RWPE2 (cell line): ENCODE results near the gene ATIC.

ENCODE experiments used
- ATAC-seq: fragments of 200-7000 bp; cut with Tn5 transposase; 3 replicates; pipeline ENCODE4 v1.9.1; 2021; ENCODE audit warnings: low read depth
- DNase-seq: peaks from one replicate; pipeline ENCODE4 v3.0.0-alpha.2; 2020; ENCODE audit warnings: low spot score
- H3K27ac ChIP-seq: fragments of 450-650 bp; 2 replicates; pipeline ENCODE4 v1.5.1; 2017; ENCODE audit warnings: mild to moderate bottlenecking; ENCODE audit not compliant: poor library complexity, severe bottlenecking
- H3K27me3 ChIP-seq: fragments of 250-450 bp; sonication (Bioruptor Pico); 2 replicates; pipeline ENCODE4 v1.5.1; 2021; ENCODE audit warnings: mild to moderate bottlenecking, moderate library complexity; ENCODE audit not compliant: insufficient read depth, poor library complexity, severe bottlenecking
- H3K36me3 ChIP-seq: fragments of 250-450 bp; sonication (Bioruptor Pico); 2 replicates; pipeline ENCODE4 v1.5.1; 2020; ENCODE audit warnings: low read depth, mild to moderate bottlenecking, moderate library complexity
- H3K4me1 ChIP-seq: fragments of 250-450 bp; sonication (Bioruptor Pico); 2 replicates; pipeline ENCODE4 v1.5.1; 2021; ENCODE audit warnings: mild to moderate bottlenecking, moderate library complexity; ENCODE audit not compliant: insufficient read depth, poor library complexity, severe bottlenecking
- H3K4me3 ChIP-seq: fragments of 250-450 bp; sonication (Bioruptor Pico); 2 replicates; pipeline ENCODE4 v1.5.1; 2021; ENCODE audit warnings: mild to moderate bottlenecking, moderate library complexity; ENCODE audit not compliant: severe bottlenecking
- H3K9me3 ChIP-seq: fragments of 250-450 bp; sonication (Bioruptor Pico); 2 replicates; pipeline ENCODE4 v1.5.1; 2021; ENCODE audit warnings: mild to moderate bottlenecking, moderate library complexity; ENCODE audit not compliant: severe bottlenecking
- CTCF ChIP-seq: fragments of 450-650 bp; IDR thresholded peaks from one replicate; pipeline ENCODE4 v1.5.1; 2017; ENCODE audit warnings: mild to moderate bottlenecking, moderate library complexity; ENCODE audit not compliant: poor library complexity, severe bottlenecking

ATIC gene

DNA sequence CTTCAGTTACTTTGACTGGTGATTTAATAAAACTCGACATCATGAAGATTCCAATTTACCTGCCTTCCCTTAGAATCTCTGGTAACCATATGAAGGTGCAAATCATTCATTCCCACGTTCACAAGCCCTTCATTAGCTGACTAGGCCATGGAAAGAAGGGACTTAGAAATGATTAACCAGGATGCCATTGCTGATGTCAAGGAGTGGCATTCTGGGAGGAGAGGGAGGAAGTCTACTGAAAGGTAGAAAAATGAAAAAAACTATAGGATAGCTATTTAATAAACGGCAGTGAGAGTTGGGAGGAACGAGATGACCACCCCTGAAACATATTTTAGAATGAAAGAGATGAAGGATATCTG lies 1.4 kb downstream of the ATIC start:
- no peaks in the 10 kb centered on the region for H3K27me3 ChIP-seq
- H3K27ac ChIP-seq = peak overlapping the region; percentile 52
- TF ChIP-seq CTCF = no peak
- no peak overlapping the region for H3K4me3 ChIP-seq
- H3K36me3 ChIP-seq = peaks cover 58% of the 10 kb centered on the region
- peaks cover 13% of the 10 kb centered on the region for H3K4me1 ChIP-seq
- H3K9me3 ChIP-seq = no peaks in the 10 kb centered on the region
- ATAC-seq (no peak), DNase-seq (no peak)

- no peak overlapping the region for H3K4me3 ChIP-seq
- H3K27ac ChIP-seq = no peak overlapping the region
- no peaks in the 10 kb centered on the region for H3K9me3 ChIP-seq
- TF ChIP-seq CTCF = no peak
- H3K27me3 ChIP-seq = no peaks in the 10 kb centered on the region
- peaks cover 74% of the 10 kb centered on the region for H3K36me3 ChIP-seq
- peaks cover 13% of the 10 kb centered on the region for H3K4me1 ChIP-seq
- DNase-seq (no peak), ATAC-seq (no peak)
Observed at GRCh38 chr2:215314896-215315295, 3.0 kb downstream of the ATIC start.

DNA sequence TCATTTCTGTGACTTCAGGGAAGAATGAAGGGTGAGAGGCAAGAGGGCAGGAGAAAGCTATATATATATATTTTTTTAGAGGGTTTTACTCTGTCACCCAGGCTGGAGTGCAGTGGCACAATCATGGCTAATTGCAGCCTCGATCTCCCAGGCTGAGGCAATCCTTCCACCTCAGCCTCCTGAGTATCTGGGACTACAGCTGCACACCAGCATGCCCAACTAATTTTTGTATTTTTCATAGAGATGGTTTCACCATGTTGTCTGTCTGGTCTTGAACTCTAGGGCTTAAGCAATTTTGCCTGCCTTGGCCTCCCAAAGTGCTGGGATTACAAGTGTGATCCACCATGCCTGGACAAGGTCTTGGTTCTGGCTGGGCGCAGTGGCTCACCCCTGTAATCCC lies 3.4 kb downstream of the ATIC start:
- Histone ChIP-seq H3K27me3 (no peaks in the 10 kb centered on the region), H3K9me3 (no peaks in the 10 kb centered on the region), H3K4me3 (no peak overlapping the region), H3K36me3 (peaks cover 78% of the 10 kb centered on the region), H3K4me1 (peaks cover 13% of the 10 kb centered on the region), H3K27ac (no peak overlapping the region)
- ATAC-seq (no peak), DNase-seq (no peak)
- no peak for TF ChIP-seq CTCF

- DNase-seq (no peak), ATAC-seq (no peak)
- H3K27ac ChIP-seq = no peak overlapping the region
- TF ChIP-seq CTCF = no peak
- H3K4me1 ChIP-seq = peaks cover 13% of the 10 kb centered on the region
- no peaks in the 10 kb centered on the region for H3K27me3 ChIP-seq
- no peaks in the 10 kb centered on the region for H3K9me3 ChIP-seq
- peaks cover 89% of the 10 kb centered on the region for H3K36me3 ChIP-seq
- no peak overlapping the region for H3K4me3 ChIP-seq
Observed at GRCh38 chr2:215316336-215316735, 4.5 kb downstream of the ATIC start.

GRCh38 chr2:215319500-215319899 lies 7.6 kb downstream of the ATIC start:
- H3K4me3 ChIP-seq = no peak overlapping the region
- no peaks in the 10 kb centered on the region for H3K27me3 ChIP-seq
- H3K9me3 ChIP-seq = no peaks in the 10 kb centered on the region
- ATAC-seq = no peak
- no peak overlapping the region for H3K27ac ChIP-seq
- peaks cover 98% of the 10 kb centered on the region for H3K36me3 ChIP-seq
- H3K4me1 ChIP-seq = peaks cover 5% of the 10 kb centered on the region
- no peak for TF ChIP-seq CTCF
- no peak for DNase-seq
